HG03108 (cell line): ENCODE data around the gene ANKRD45.
"Not testable (repeated sequence)": the region's sequence is repeated elsewhere in the genome, so short reads cannot be mapped to it uniquely, and the experiment has no call there.

Experiments
- ATAC-seq: cut with Tn5 transposase; IDR thresholded peaks from one replicate; pipeline ENCODE4 v1.9.1; 2021; ENCODE audit warnings: moderate library complexity; ENCODE audit not compliant: unreplicated experiment

ANKRD45 gene

GRCh38 chr1:173573596-173573995 lies 96.1 kb downstream of the ANKRD45 start:
- no peak for ATAC-seq

GRCh38 chr1:173572201-173572873 lies 97.3 kb downstream of the ANKRD45 start:
- ATAC-seq = no peak

GRCh38 chr1:173570370-173571007 lies 99.2 kb downstream of the ANKRD45 start:
- peak; percentile 76 for ATAC-seq

GRCh38 chr1:173568483-173568882 lies 101.2 kb downstream of the ANKRD45 start:
- ATAC-seq = no peak

- ATAC-seq = not testable (repeated sequence)
Observed at GRCh38 chr1:173563846-173564245, 105.8 kb downstream of the ANKRD45 start.

GRCh38 chr1:173562813-173563212 lies 106.8 kb downstream of the ANKRD45 start:
- no peak for ATAC-seq

GRCh38 chr1:173561263-173561662 lies 108.4 kb downstream of the ANKRD45 start:
- ATAC-seq = no peak

GRCh38 chr1:173560285-173560880 lies 109.3 kb downstream of the ANKRD45 start:
- ATAC-seq = no peak
